GDM1 (cell line): ENCODE results near the gene STAG3.
A peak's percentile ranks its signal among the peaks of the same experiment; 100 is the strongest.

ENCODE experiments used
- DNase-seq: peaks from one replicate; lab custom pipeline; 2025; lab: John Stamatoyannopoulos, UW

Gene STAG3

DNA sequence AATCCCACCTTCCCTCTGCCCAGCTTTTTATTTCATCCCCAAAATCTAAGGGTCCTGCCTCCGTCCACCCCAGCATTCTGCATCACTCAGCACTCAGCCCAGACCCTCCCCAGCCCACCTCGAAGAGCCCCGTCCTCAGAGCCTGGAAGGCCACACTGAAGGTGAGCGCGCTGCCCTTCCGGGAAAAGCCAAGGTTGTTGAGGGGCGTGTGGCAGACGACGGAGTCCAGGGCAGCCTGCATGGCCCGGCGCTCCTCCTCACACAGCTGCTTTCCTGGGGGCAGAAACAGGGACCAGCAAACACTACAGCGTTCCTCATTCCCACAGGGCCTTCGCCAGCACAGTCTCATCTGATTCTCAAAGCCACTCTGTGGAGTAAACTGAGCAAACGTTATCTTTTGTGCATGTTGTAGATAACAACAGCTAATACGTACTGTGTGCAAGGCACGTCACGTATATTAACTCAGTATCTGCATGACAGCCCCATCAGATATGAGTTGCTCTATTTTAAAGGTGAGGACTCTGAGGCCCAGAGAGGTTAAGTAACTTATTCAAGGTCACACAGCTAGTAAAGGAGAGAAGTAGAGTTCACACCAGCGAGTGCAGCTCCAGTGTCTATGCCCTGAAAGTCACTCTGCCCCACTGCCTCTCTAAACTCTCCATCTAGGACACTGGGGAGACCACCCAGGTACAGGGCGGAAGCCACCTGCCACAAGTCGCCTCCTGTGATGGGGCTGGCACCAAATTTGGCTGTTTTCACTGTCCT lies 22.0 kb upstream of the STAG3 start:
- DNase-seq, result no peak

DNA sequence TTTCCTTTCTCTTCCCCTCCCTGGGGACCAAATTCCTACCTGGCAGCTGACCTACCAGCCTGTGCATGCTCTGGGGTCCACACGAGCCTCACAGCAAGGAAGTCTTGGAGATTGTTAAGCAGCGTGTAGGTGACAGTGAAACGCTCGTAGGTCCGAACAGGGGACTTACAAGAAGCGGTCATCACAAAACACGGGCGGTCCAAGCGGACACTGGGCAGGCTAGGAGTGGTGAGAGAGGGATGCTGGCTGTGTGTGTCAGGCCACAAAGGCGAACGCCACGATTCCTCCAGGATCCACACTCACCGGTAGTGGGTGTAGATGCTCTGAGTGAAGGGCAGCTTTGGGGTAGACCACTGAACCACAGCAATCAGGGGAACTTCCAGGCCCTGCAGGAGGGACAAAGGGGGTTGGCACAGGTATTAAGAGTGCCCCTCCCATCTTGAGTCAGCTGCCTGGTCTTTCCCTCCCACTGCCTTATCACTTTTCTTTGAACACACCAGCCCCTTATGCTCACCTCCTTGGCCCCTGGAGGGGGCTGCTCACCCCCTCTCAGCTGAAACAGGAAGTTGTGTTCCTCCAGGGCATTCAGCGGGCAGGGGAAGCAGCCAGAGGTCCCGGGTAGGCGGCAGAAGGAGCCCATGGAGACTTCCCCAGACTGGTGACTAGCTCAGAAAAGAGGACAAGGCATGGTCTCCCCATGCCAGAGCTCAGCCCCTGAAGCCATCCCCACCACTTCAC lies 21.2 kb upstream of the STAG3 start:
- no peak for DNase-seq

DNA sequence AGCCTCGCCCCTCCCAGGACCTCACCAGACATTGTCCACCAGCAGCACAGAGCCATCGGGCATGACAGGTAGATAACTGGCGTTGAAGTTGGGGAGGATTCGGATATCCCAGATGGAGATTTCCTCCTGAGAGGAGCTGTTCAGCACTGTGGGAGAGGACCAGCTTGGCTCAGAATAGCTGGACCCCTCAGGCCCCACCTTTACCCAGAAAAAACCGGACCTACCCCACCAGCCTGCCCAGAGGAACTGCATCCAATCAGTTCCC lies 20.7 kb upstream of the STAG3 start:
- no peak for DNase-seq

DNA sequence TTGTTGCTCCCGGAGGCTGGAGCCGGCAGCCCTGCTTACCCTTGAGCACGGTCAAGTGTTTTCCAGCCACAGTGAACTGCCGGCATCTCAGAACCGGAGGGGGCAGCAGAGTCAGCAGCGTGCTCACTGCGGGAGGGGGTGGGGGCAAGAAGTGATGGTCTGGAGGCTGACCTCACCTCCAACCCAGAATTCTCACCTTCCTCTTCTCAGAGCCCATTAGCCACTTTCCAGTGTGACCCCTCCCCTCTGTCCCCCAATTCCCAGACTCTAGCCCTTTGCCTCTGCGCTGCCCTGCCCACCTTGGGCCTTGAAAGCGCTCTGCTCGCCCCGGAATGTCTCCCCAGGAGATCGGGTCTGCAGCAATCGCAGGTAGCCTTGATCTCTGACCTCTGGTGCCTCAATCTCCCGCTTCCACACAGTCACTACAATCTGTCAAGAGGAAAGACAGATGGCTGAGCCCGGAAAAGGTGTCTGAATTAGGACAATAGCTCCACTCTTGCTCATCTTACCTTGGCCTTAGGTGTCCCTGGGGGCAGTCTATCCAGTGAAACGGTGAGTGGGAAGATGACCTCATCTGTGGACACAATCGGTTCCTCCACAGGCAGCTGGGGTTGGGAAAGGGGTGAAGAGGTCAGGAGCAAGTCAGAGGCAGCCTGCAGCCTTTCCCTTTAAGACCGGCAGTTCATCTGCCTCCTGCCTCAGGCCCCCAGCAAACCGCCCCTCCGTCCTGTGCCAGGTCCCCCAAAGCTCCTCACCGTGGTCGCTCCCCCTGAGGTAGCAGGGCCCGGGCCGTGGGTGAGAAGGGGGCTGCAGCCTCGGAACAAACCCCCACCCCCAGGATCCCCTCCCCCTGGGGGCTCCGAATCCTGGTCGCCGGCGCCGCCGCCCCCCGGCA lies 20.1 kb upstream of the STAG3 start:
- DNase-seq, result no peak

DNA sequence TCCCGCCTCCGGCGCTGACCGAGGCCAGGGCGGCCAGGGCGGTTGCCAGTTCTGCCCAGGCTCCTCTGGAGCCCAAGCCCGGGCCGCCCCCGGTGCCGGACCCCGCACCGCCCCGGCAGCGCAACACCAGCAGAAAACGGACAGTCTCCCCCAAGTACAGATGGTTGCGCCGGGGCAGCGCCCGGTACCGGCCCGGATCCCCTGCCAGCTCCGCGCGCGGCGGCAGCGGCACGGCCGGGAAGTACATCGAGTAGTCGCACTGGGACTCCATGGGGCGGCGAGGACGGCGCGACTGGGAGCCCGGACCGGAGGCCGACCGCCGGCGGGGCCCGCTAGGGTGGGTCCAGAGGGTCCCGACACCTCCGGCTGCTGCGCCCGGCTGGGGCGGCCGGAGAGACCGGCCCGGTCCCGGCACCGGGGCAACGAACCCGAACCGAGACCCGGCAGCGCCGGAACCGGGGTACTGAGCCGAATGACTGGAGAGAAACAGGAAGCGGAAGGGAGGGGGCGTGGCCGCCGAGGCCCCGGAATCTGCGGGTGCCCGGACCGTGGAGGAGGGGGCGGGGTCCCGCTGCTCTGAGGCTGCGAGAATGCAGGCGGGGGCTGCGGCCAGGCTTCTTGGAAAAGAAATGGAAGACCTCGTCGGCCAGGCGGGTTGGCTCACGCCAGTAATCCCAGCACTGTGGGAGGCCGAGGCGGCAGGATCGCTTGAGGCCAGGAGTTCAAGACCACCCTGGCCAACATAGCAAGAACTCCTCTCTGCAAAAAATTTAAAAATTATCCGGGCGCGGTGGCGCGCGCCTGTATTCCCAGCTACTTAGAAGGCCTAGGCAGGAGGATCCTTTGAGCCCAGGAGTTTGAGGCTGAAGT lies 19.3 kb upstream of the STAG3 start, which contains the start of gene TRAPPC14:
TRAPPC14 (minus strand) TSS at position 495 of the 870 bp plus-strand sequence; CDS start at position 271, 224 bp downstream.
- peak; percentile 76 for DNase-seq

DNA sequence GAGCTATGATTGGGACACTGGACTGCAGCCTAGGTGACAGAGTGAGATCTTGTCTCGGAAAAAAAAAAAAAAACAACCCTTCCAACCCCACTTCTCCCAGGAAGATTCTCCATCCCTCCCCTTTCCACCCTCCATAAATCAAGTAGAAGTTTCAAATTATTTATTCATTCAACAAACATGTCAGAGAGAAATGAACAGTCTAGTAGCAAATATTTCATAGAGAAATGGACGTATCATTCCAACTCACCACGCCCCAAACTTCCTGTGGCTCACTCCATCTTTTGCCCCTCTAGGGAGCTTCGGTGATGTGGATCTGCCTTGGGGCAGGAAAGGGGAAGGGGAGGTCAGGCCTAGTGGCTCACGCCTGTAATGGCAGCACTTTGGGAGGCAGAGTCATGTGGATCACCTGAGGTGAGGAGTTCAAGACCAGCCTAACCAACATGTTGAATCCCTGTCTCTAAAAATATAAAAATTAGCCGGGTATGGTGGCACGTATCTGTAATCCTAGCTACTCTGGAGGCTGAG lies 18.6 kb upstream of the STAG3 start:
- DNase-seq, result no peak

DNA sequence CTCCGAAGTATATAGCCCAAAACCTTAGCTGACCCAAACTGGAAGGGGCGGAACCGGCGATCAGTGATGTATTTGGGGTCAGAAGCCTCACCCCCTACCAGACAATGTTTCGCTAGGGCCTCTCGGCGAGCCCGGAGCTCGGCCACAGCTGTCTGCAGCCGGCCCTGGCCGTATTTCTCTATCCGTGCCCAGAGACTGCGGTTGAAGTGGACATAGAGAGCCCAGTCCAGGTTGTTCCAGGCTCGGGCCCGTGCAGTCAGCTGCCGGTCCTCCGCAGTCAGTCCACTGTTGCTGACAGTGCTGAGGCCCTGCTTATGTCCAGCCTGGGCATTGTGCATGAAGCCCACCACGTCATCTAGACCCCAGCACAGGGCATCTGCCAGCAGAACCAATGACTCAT lies 17.7 kb upstream of the STAG3 start:
- no peak for DNase-seq

DNA sequence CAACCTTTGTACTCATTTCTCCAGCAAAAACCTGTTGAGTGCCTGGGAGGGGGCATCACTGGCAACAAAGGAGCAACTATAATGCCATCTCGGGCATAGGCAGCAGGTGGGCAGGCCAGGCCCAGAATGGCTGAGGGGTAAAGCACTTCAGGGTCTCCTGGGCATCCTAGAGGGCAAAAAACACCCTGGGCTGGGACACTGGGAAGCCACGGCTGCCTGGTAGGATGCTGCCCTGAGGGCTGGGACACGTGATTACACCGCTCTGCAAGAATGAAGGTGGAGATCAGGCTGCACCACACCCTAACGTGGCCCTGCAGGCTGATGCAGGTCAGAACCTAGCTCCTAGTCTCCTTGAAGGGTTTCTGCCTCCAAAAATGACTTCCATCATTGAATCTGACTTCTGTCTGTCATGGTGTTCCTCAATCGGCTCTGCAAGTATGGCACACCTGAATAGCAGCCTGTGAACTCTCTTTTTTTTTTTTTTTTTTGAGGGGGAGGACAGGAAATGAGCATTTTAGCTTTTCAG lies 14.6 kb upstream of the STAG3 start:
- DNase-seq, result no peak

DNA sequence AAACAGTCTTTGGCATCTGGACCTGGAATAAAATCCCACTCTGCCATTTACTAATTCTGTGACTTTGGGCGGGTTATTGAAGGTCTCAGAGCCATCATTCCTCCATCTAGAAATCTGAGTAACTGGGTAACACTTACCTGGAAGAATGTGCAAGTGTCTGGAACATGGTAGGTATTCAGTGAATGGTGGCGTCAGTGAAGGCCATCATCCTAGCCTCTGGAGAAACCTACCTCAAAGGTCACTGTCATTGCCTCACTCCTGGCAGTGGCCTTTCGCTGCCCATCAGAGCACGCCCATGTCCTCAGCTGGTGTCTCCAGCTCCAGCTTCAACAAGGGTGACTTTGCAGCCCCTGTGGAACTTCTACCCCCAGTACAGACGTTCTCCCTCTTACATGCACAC lies 13.8 kb upstream of the STAG3 start:
- no peak for DNase-seq

DNA sequence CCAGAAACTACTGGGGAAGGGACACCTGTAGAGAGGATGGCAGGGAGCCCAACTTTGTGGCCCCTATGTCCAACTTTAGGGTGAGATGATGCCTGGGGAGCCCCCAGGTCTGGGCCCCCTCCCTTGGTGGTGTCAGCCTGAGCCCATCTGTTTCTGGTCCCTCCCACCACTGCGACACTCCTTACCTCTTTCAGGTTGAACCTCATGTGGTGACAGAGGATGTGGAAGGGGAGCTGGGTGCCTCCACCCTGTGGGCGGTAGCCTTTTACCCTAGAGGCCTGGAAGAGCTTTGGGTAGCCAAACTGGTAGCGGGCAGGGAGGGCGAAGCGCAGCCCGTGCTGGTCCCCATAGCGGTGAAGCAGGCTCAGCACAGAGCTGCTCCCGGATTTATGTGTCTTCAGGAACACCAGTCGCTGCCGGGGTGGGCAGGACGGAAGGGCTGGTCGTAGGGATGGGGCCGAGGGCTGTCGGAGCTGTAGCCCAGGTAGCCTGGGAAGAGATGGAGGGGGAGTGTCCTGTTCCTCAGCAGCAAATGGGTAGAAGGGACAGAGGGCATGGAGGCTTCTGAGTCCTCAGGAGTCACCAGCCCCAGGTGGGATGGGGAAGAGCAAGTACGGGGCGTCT lies 11.3 kb upstream of the STAG3 start:
- no peak for DNase-seq

DNA sequence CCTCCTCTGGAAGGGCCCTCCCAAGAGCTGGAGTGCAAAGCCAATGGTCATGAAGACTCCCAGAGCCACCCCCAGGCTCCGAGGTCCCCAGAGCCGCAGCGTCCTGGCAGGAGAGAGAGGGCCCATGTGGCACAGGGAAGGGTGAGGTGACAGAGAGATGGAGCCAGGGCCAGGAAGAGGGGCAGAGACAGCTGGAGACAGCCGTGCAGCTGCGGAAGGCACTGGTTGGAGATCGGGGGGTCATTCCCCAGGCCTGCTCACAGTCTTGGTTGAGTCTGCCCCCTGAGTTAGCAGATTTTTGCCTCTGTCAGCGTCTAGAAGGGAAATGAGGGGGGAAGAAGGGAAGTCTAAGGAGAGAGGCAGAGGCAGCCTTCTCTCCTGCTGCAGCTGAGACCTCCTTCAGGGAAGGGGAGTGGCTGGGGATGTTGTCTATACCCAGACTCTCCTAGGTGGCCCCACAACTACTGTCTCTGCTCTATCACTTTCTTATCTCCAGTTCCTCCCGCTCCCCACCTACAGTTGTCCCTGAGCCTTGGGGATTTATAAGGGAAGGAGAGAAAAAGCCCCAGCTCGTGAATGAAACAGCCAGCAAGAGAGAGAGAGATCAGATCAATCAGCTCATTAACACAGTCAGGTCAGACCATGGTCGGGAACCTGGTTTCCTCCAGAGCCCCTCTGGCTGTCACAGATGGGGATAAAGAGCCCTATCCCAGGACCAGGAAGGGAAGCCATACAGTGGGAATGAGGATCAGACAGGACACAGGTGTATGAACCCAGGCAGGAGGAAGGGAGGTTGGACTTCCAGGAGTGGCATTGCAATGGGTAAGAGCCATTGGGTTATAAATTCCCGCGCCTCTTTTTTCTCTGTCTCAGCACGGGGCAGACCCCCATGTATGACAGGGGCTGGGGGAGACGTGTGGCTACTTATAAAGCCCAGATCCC lies 10.5 kb upstream of the STAG3 start:
- no peak for DNase-seq

DNA sequence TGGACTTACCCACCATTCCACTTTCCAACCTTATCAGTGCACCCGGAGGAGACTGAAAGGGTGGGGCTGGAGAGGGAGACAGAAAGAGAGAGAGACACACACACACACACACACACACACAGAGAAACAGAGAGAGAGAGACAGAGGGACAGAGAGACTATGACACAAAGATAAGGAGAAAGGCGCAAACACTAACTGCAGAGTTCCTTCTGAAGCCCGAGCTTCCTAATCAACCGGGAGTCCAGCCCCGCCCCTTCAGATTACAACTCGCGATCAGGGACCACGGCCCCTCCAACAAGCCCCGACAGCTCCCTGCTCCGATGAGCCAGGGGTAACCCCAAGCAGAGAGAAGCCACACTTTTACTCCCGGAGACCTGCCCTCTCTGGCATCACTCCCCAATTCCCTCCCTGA lies 9.8 kb upstream of the STAG3 start:
- DNase-seq, result no peak

DNA sequence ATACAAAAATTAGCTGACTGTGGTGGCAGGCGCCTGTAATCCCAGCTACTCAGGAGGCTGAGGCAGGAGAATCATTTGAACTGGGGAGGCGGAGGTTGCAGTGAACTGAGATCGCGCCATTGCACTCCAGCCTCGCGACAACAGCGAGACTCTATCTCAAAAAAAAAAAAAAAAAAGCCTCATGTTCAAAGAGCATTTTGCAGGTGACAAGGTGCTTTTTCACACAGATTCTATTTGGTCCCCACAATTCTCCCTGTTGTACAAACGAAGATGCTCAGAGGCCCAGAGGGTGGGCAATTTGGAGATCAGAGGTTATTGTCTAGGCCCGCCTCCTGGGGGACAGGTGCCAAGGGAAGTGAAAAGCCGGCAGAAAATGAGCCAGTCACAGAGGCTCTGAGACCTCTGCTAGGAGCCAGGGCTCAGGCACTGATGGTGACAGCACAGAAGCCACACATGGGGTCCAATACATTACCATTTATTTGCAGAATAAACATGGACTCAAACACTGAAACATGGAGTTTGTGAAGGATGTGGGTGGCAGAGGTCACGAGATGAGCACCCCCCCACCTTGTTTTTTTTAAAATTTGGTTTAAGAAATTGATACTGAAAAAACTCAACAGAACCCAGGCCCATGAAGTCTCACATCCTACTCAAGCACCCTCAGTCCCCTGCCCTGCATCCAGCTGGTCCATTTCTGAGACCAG lies 8.4 kb upstream of the STAG3 start:
- no peak for DNase-seq

DNA sequence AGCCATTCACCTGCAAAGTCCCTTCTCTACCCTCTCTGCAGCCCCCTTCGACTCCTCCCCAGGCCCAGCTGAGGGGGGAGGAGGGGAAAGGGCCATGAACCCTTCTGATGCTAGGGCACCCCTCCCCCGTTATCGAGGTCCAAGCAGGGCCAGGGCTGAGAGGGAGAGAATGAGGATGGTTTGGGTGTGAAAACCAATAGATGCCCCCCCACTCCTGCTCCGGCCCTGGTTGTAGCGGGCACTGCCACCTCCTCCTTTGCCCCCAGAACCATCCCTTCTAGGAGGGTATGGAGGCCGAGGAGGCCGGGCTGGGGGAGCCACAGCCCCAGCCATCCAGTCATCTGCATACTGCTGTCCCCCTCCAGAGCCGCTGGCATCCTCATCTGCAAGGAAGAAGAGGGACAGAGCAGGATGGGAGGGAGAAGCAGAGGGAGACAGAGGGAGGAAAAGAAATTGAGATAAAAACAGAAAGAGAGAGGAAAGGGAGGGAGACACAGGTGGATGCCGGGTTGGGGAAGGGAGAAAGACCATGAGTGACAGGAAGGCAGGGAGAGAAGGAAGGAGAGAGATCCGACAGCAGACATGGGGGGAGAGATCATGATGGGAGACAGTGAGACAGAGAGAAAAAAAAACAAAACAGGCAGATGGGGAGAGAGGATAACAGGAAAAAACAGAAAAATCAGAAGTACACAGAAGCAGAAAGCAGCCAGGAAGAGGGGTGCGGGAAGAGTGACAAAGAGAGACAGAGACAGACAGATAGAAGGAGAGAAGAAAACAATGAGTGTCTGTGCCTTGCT lies 7.4 kb upstream of the STAG3 start:
- DNase-seq, result no peak

DNA sequence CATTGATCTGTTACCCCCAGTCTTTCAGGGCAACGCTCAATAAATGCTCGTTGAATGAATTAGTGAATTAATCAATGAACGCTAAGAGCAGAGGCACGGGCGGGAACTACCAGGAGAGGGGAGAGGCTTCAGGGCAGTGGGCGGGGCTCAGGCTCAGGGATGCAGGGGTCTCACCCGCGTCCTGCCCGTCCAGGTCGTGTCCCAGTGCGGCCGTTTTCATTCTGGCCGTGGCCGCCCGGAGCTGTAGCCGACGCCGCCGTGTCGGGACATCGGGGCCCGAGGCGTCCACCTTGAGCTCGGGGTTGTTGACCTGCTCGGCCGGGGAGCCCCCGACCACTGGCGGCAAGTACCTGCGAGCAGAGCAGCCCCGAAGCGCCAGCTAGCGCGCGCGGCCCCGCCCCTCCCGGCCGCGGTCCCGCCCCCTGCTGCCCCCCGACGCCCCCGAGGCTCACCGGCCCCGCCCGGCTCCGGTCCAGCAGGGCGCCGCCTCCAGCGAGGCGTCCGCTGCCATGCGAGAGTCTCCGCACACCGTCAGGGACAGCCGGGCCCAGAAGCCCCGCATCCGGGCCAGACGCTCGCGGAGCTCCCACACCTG lies 6.5 kb upstream of the STAG3 start:
- DNase-seq, result no peak

DNA sequence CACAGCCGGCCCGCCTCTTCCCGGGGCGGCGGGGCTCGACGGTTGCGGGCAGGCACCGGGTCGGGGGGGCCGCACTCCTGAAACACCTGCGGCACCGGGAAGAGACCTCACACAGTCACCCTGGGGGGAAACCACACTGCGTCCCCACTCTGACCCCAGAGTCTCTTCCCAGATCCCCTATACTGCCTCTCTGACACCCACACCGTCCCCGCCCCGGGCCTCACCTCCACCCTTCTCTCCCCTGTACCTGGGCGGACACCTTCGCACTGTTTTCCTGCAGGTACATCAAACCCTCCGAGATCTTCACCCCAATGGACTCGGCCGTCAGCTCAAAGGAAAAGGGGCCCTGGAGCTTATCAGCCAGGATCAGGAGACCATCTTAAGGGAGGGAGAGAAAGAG lies 5.9 kb upstream of the STAG3 start:
- no peak for DNase-seq

DNA sequence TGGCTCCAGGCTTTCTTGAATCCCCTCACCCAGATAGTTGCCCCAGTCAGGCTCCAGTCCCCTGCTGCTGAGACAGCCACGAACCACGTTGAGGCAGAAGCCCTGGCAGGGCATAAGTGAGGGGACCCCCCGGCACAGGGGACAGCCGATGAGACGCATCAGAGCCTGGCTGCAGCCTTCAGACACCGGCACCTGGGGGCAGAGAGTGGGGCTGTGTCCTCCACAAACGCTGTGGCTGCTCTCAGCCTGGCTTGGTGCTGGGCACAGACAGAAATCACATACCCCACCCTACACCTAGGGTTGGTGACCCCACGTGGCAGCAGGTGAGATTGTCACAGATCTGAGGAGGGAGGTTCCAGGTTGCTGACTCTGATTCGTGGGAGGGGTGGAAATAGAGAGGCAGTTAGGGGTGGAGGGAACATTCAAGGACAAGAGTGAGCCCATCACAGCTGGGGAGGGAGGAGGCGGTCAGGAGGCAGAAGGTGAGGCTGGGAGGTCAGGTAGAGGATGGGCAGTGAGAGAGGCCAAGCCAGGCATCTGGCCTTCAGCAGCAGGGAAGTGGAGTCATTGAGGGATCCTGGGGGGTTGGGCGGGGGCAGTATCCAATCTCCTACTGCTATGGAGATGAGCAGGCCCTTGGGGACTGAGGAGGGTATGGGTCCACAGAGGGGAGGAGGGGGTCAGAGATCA lies 3.8 kb upstream of the STAG3 start:
- DNase-seq, result no peak
